KOPT-K1 (cell line): ENCODE results near the gene DRC7.

Experiments used
- H3K27ac ChIP-seq: fragments of 200-600 bp; sonication (generic); 2 replicates; pipeline ENCODE4 v1.5.1; 2016; ENCODE audit warnings: antibody characterized with exemption, mild to moderate bottlenecking, low read depth, low read length; ENCODE audit not compliant: poor library complexity, severe bottlenecking
- H3K36me3 ChIP-seq: fragments of 200-600 bp; sonication (generic); 2 replicates; pipeline ENCODE4 v1.5.1; 2017; ENCODE audit warnings: antibody characterized with exemption, mild to moderate bottlenecking, low read length, moderate library complexity; ENCODE audit not compliant: insufficient read depth
- H3K9me3 ChIP-seq: fragments of 200-600 bp; sonication (generic); 2 replicates; pipeline ENCODE4 v1.5.1; 2017; ENCODE audit warnings: antibody characterized with exemption, low read length, mild to moderate bottlenecking; ENCODE audit not compliant: insufficient read depth, poor library complexity, severe bottlenecking

Gene DRC7

GRCh38 chr16:57747996-57748395 lies 53.4 kb downstream of the DRC7 start:
- Histone ChIP-seq H3K36me3 (peaks cover 62% of the 10 kb centered on the region), H3K27ac (no peak overlapping the region), H3K9me3 (no peaks in the 10 kb centered on the region)

DNA sequence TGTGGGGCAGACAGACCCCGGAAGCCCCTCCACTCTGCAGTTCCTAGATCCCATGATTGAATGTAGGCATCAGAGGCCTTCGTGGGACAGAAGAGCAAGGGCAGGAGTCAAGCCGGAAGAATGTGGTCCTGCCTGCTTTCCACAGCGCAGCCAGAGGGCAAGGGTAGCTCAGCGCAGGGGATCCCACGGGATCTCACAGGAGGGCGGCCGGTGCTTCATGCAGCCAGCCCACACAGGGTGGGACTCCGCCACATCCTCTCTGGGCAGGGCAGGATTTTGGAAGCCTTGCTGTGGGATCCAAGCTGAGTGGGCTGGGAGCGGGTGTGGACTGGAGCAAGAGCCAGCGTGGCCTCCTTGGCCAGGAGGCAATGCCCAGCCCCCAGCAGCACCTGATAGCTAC lies 54.0 kb downstream of the DRC7 start:
- Histone ChIP-seq H3K27ac (no peak overlapping the region), H3K36me3 (peaks cover 62% of the 10 kb centered on the region)

DNA sequence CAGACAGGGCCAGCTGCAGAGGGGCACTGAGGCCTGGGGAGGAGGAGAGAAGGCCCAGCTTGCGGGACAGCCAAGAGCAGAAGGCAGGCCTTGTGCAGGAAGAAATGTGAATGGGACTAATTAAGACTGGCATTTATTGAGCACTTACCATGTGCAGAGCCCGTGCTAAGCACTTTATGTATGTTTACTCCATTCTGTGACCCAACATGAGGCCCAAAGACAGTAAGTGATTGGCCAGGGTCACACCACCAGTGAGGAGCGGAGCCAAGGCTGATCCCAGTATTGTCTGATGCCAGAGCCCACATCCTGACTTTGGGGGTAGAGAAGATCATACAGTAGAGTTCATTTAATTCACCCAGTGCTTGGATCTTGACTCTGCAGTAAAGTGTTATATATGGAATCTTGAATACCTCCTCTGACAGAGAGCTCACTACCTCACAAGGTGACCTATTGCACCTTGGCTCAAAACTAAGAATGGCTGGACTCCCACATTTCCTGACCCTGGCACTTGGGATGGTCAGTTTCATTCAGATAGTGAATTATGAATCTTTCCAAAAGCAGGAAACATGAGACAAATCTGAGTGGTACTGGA lies 54.6 kb downstream of the DRC7 start:
- no peaks in the 10 kb centered on the region for H3K9me3 ChIP-seq
- H3K36me3 ChIP-seq, result peaks cover 62% of the 10 kb centered on the region
- H3K27ac ChIP-seq, result no peak overlapping the region

More for the DNA sequence above, 54.0 kb downstream of the DRC7 start:
- no peaks in the 10 kb centered on the region for H3K9me3 ChIP-seq

DNA sequence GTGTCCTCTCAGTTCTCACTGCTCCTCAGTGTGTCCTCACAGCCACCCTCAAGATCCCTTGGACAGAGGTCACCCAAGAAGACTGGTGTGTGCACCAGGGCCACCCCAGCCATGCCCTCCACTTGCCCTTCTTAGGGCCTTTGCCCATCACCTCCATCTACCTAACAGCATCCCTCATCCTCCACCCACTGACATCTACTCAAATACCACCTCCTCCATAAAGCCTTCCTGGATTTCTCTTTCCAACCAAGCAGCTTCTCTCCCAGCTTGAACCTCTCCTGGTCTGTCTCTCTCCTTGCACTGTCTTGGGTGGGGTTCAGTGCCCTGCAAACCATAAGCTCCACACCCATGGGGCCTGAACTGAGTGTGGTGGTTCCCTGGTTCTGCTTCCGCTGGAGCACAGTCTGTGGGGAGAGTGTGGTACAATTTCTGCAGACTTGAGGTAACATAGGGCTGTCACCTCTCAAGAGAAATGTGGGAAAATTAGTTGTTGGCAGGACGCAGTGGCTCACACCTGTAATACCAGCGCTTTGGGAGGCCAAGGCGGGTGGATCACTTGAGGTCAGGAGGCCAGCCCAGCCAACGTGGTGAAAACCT lies 55.3 kb downstream of the DRC7 start:
- Histone ChIP-seq H3K9me3 (no peaks in the 10 kb centered on the region), H3K36me3 (peaks cover 63% of the 10 kb centered on the region), H3K27ac (no peak overlapping the region)

- Histone ChIP-seq H3K27ac (no peak overlapping the region), H3K36me3 (peaks cover 73% of the 10 kb centered on the region), H3K9me3 (no peaks in the 10 kb centered on the region)
Observed at GRCh38 chr16:57750796-57751538, 56.4 kb downstream of the DRC7 start.

DNA sequence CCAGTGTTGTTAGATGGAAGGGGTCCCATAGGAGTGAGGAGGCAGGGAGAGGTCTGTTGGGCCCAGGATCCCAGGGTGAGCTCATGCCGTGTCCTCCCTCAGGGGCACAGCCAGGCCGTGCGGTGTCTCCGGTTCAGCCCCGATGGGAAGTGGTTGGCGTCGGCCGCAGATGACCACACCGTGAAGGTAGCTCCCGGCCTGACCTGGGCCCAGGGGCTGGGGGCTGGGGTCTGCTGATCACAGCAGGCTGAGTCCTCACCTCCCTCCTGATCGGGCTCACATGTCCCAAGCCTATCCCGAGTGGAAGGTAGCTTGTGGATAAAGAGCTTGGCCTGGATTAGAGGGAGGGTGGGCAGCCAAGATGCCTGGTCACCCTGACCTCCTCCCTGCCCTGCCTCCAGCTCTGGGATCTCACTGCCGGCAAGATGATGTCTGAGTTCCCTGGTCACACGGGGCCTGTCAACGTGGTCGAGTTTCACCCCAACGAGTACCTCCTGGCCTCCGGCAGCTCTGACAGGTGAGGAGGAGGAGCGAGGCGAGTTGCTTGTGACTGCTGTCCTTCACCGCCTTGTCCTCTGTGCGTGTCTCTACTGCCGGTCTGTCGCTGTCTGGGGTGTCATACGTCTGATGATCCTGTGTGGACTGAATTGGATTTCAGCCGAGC lies 57.1 kb downstream of the DRC7 start:
- Histone ChIP-seq H3K36me3 (peaks cover 80% of the 10 kb centered on the region), H3K27ac (no peak overlapping the region), H3K9me3 (no peaks in the 10 kb centered on the region)

DNA sequence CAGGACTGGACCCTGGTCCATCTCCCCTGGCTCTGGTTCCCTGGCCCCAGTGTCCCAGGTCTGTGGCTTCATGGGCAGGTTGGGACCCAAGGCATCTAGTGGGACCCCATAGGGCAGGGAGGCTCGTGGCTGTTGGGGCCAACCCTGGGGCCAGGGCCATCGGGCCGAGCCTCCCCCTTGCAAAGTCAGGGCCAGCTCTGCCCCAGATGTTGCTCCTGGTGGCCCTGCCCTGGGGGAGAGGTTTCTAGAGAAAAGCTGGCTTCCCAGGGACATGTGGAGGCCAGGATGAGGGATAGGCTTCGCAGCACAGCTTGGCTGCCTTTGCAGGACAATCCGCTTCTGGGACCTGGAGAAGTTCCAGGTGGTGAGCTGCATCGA lies 57.6 kb downstream of the DRC7 start:
- H3K36me3 ChIP-seq, result peaks cover 79% of the 10 kb centered on the region
- no peak overlapping the region for H3K27ac ChIP-seq

DNA sequence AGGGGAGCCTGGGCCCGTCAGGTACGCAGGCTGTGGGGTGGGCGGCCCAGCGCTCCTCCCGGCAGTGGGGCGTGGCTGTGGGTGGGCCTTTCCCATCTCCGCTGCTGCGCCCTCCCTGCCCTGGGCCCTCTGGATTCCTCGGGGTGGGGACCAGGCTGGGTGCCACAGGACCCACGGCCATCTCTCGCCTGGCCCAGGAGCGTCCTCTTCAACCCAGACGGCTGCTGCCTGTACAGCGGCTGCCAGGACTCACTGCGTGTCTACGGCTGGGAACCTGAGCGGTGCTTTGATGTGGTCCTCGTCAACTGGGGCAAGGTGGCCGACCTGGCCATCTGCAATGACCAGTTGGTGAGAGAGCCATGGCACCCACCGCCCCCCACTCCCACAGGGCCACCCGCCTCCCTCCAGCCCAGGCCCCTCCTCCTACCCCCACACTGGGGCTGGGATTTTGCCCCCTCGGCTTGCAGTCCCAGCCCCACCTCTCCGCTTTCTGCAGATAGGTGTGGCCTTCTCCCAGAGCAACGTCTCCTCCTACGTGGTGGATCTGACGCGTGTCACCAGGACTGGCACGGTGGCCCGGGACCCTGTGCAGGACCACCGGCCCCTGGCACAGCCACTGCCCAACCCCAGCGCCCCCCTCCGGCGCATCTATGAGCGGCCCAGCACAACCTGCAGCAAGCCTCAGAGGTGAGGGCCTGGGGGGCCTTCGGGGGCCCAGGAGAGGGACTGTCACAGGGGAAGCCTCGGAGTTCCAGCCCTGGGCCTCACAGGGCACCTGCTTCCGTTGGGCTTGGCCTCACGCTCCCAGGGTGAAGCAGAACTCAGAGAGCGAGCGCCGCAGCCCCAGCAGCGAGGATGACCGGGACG lies 58.2 kb downstream of the DRC7 start:
- peaks cover 79% of the 10 kb centered on the region for H3K36me3 ChIP-seq
- no peak overlapping the region for H3K27ac ChIP-seq
- H3K9me3 ChIP-seq, result no peaks in the 10 kb centered on the region

More for the DNA sequence above, 57.6 kb downstream of the DRC7 start:
- no peaks in the 10 kb centered on the region for H3K9me3 ChIP-seq

DNA sequence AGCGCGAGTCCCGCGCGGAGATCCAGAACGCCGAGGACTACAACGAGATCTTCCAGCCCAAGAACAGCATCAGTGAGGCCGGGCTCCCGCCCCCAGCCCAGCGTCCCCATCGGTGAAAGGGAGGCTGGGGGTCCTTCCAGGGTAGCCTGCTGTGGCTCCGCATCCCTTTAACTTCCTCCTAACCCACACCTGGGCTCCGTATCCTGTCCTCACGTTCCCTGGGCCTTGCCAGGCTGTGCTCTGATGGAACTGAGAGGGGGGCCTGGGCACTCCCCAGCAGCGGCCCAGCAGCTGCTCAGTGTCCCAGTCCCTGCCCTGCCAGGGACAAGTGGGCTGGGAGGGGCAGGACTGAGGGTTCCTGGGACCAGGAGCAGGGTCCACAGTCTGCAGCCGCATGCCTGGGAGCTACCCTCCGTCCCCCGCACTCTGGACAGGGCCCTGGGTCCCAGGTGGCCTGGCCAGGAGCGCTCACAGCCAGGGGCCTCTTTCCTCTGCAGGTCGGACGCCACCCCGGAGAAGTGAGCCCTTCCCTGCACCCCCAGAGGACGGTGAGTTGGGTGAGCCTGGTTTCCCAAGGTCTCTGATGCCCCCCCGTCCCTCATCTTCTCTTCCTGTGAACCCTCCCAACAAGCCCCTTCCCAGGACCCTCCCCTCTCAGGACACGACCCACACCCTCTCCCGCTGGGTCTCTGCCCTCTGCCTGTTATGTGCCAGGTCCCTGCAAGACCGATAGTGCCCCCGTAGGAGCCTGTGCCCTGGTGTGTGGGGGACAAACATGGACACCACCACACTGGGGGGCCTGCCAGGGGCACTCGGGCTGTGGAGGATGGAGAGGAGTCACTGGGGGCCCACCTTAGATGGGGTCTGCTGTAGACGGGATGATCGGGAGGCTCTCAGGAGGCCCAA lies 59.1 kb downstream of the DRC7 start:
- peaks cover 80% of the 10 kb centered on the region for H3K36me3 ChIP-seq
- no peak overlapping the region for H3K27ac ChIP-seq
- no peaks in the 10 kb centered on the region for H3K9me3 ChIP-seq

DNA sequence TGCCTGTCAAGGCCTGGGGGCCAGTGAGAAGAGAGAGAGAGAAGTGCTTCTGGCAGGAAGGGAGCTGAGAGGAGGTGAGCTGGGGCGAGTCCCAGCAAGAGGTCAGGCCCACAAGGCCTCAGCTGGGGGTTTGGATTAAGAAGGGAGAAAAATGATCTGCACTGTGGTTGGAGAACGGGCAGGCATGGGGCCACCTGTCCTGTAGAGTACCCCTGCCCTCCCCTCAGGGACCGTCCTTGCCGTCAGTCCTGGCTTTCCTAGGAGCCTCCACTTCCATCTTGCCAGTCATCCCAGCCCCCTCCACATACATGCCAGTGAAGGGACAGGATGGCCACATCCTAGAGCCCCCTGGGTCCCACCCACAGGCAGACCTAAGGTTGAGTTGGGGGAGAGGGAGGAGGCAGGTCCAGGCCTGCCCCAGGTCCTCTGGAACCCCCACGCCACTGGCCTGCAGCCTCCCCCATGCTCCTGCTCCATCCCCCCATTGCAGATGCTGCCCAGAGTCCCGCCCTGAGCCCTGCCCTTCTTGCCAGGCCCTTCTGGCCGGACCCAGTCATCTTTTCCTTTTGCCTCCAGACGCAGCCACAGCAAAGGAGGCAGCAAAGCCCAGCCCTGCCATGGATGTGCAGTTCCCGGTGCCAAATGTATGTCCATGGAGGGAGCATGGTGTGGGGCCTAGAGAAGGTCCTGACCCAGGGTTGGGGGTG lies 59.9 kb downstream of the DRC7 start:
- Histone ChIP-seq H3K36me3 (peaks cover 77% of the 10 kb centered on the region), H3K9me3 (no peaks in the 10 kb centered on the region), H3K27ac (no peak overlapping the region)

DNA sequence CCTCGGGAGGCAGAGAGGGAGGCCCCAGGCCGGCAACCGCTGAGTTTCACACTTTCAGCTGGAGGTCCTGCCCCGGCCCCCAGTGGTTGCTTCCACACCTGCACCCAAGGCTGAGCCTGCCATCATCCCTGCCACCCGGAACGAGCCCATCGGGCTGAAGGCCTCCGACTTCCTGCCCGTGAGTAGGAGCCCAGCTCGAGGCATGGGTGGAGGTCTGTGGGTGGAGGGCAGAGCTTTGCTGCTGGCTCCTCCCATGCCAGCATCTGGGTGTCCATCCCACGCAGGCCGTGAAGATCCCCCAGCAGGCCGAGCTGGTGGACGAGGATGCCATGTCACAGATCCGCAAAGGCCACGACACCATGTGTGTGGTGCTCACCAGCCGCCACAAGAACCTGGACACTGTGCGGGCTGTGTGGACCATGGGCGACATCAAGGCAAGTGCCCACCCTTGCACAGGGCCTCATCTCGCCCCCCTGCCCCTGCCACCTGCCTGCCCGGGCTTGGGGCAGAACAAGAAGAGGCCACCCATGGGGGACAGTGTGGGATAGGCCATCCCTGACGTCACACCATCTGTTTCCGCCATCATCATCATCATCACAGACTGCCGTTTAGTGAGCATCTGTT lies 60.6 kb downstream of the DRC7 start:
- H3K36me3 ChIP-seq, result peaks cover 77% of the 10 kb centered on the region
- H3K9me3 ChIP-seq, result no peaks in the 10 kb centered on the region
- no peak overlapping the region for H3K27ac ChIP-seq

DNA sequence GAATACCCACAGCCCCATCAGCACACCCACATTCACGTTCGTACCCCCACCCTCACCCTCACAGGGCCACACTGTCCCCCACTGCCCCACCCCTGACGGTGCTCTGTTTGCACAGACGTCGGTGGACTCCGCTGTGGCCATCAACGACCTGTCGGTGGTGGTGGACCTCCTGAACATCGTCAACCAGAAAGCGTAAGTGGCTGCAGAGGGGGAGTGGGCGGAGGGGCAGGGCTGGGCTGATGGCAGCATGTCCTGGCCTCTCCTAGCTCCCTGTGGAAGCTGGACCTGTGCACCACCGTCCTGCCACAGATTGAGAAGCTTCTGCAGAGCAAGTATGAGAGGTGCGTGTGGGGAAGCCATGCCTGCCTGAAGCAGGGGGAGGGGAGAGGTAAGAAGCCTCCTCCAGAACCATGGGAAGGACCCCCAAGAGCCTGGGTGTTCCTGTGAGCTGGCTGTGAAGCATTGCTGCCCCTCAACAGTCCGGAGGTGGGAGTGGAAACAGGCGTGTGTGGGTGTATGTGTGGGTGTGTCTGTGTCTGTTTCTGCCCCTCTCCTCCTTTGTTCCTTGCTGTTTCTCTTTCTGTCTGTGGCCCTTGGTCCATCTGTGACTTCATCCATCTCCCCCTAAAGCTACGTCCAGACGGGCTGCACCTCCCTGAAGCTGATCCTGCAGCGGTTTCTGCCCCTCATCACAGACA lies 61.3 kb downstream of the DRC7 start:
- Histone ChIP-seq H3K27ac (no peak overlapping the region), H3K9me3 (no peaks in the 10 kb centered on the region), H3K36me3 (peaks cover 73% of the 10 kb centered on the region)
